ENCODE results near the gene MORN1.

MORN1 gene

GRCh38 chr1:2394761-2395160 is 3.4 kb upstream of the MORN1 start:
- Mint-ChIP-seq H3K9me3 (no peaks in the 10 kb centered on the region), H3K4me3 (no peak overlapping the region), H3K27me3 (no peaks in the 10 kb centered on the region), H3K36me3 (peaks cover 33 to 46% of the 10 kb centered on the region in 2 donors), H3K4me1 (peaks cover 34 to 51% of the 10 kb centered on the region in 2 donors), H3K27ac (peak overlapping the region; percentile 5)
- no peak for DNase-seq
- ATAC-seq (replicated peaks), result no peak

GRCh38 chr1:2394220-2394619 is 2.9 kb upstream of the MORN1 start:
- no peaks in the 10 kb centered on the region for H3K27me3 Mint-ChIP-seq
- H3K9me3 Mint-ChIP-seq, result no peaks in the 10 kb centered on the region
- peaks cover 33 to 53% of the 10 kb centered on the region in 2 donors for H3K4me1 Mint-ChIP-seq
- H3K36me3 Mint-ChIP-seq, result peaks cover 29 to 42% of the 10 kb centered on the region in 2 donors
- DNase-seq (no peak), ATAC-seq (replicated peaks) (no peak)
- H3K4me3 Mint-ChIP-seq, result peak overlapping the region in 1 of 2 donors; percentile 10
- peak overlapping the region; percentile 22 for H3K27ac Mint-ChIP-seq

- Mint-ChIP-seq H3K27ac (no peak overlapping the region), H3K4me1 (peaks cover 32 to 53% of the 10 kb centered on the region in 2 donors), H3K4me3 (peak overlapping the region; percentile 83 to 88), H3K27me3 (no peaks in the 10 kb centered on the region), H3K9me3 (no peaks in the 10 kb centered on the region), H3K36me3 (peaks cover 28 to 39% of the 10 kb centered on the region in 2 donors)
- DNase-seq (no peak), ATAC-seq (replicated peaks) (no peak)
Observed at GRCh38 chr1:2393471-2393877, 2.1 kb upstream of the MORN1 start.

GRCh38 chr1:2392686-2393085 is 1.3 kb upstream of the MORN1 start:
- H3K36me3 Mint-ChIP-seq, result peaks cover 28 to 39% of the 10 kb centered on the region in 2 donors
- no peaks in the 10 kb centered on the region for H3K9me3 Mint-ChIP-seq
- H3K27me3 Mint-ChIP-seq, result no peaks in the 10 kb centered on the region
- peak overlapping the region; percentile 83 to 88 for H3K4me3 Mint-ChIP-seq
- peak overlapping the region; percentile 72 for H3K27ac Mint-ChIP-seq
- no peak for DNase-seq
- peaks cover 32 to 53% of the 10 kb centered on the region in 2 donors for H3K4me1 Mint-ChIP-seq
- ATAC-seq (replicated peaks), result no peak

- H3K27me3 Mint-ChIP-seq, result no peaks in the 10 kb centered on the region
- peak overlapping the region; percentile 86 for H3K27ac Mint-ChIP-seq
- peaks cover 25 to 32% of the 10 kb centered on the region in 2 donors for H3K36me3 Mint-ChIP-seq
- ATAC-seq (replicated peaks) (peak; percentile 24 to 33), DNase-seq (no peak)
- peaks cover 32 to 52% of the 10 kb centered on the region in 2 donors for H3K4me1 Mint-ChIP-seq
- H3K9me3 Mint-ChIP-seq, result no peaks in the 10 kb centered on the region
- peak overlapping the region; percentile 84 to 88 for H3K4me3 Mint-ChIP-seq
Observed at GRCh38 chr1:2391931-2392509, 666 bp upstream of the MORN1 start.

- no peaks in the 10 kb centered on the region for H3K9me3 Mint-ChIP-seq
- H3K4me1 Mint-ChIP-seq, result peaks cover 24 to 36% of the 10 kb centered on the region in 2 donors
- DNase-seq (no peak), ATAC-seq (replicated peaks) (no peak)
- peak overlapping the region; percentile 84 to 88 for H3K4me3 Mint-ChIP-seq
- H3K36me3 Mint-ChIP-seq, result peaks cover 22 to 29% of the 10 kb centered on the region in 2 donors
- H3K27me3 Mint-ChIP-seq, result no peaks in the 10 kb centered on the region
- peak overlapping the region; percentile 51 for H3K27ac Mint-ChIP-seq
Observed at GRCh38 chr1:2389644-2390043, 1.7 kb downstream of the MORN1 start.

GRCh38 chr1:2388004-2388913 is 3.1 kb downstream of the MORN1 start:
- Mint-ChIP-seq H3K4me3 (peak overlapping the region in 1 of 2 donors; percentile 22), H3K4me1 (peaks cover 16 to 22% of the 10 kb centered on the region in 2 donors)

GRCh38 chr1:2386636-2387611 is 4.4 kb downstream of the MORN1 start:
- H3K4me1 Mint-ChIP-seq, result peaks cover 7 to 14% of the 10 kb centered on the region in 2 donors
- ATAC-seq (replicated peaks), result no peak
- DNase-seq, result no peak
- H3K36me3 Mint-ChIP-seq, result peaks cover 6 to 11% of the 10 kb centered on the region in 2 donors
- H3K9me3 Mint-ChIP-seq, result no peaks in the 10 kb centered on the region
- H3K27me3 Mint-ChIP-seq, result no peaks in the 10 kb centered on the region
- peak overlapping the region; percentile 31 for H3K27ac Mint-ChIP-seq
- no peak overlapping the region for H3K4me3 Mint-ChIP-seq

More at GRCh38 chr1:2388004-2388913, 3.1 kb downstream of the MORN1 start:
- peak overlapping the region; percentile 81 for H3K27ac Mint-ChIP-seq
- ATAC-seq (replicated peaks) (no peak), DNase-seq (no peak)
- H3K27me3 Mint-ChIP-seq, result no peaks in the 10 kb centered on the region
- H3K9me3 Mint-ChIP-seq, result no peaks in the 10 kb centered on the region
- H3K36me3 Mint-ChIP-seq, result peaks cover 13 to 21% of the 10 kb centered on the region in 2 donors

GRCh38 chr1:2385606-2386280 is 5.6 kb downstream of the MORN1 start:
- H3K9me3 Mint-ChIP-seq, result no peaks in the 10 kb centered on the region
- H3K4me1 Mint-ChIP-seq, result peaks cover 10 to 18% of the 10 kb centered on the region in 2 donors
- no peaks in the 10 kb centered on the region for H3K27me3 Mint-ChIP-seq
- no peak overlapping the region for H3K27ac Mint-ChIP-seq
- peaks cover 6 to 11% of the 10 kb centered on the region in 2 donors for H3K36me3 Mint-ChIP-seq
- ATAC-seq (replicated peaks) (no peak), DNase-seq (no peak)
- no peak overlapping the region for H3K4me3 Mint-ChIP-seq

- H3K4me1 Mint-ChIP-seq, result peaks cover 8 to 13% of the 10 kb centered on the region in 2 donors
Observed at GRCh38 chr1:2384941-2385481, 6.3 kb downstream of the MORN1 start.

GRCh38 chr1:2384130-2384860 is 7.1 kb downstream of the MORN1 start:
- H3K27ac Mint-ChIP-seq, result peak overlapping the region; percentile 27
- no peaks in the 10 kb centered on the region for H3K27me3 Mint-ChIP-seq
- no peak for ATAC-seq (replicated peaks)
- H3K4me1 Mint-ChIP-seq, result peaks cover 10 to 15% of the 10 kb centered on the region in 2 donors
- DNase-seq, result no peak
- no peak overlapping the region for H3K4me3 Mint-ChIP-seq
- H3K9me3 Mint-ChIP-seq, result no peaks in the 10 kb centered on the region
- peaks cover 6 to 11% of the 10 kb centered on the region in 2 donors for H3K36me3 Mint-ChIP-seq

More at GRCh38 chr1:2384941-2385481, 6.3 kb downstream of the MORN1 start:
- Mint-ChIP-seq H3K9me3 (no peaks in the 10 kb centered on the region), H3K4me3 (no peak overlapping the region), H3K27ac (no peak overlapping the region), H3K27me3 (no peaks in the 10 kb centered on the region), H3K36me3 (peaks cover 6 to 11% of the 10 kb centered on the region in 2 donors)
- no peak for DNase-seq
- ATAC-seq (replicated peaks), result no peak

GRCh38 chr1:2383576-2383975 is 7.8 kb downstream of the MORN1 start:
- no peak for ATAC-seq (replicated peaks)
- Mint-ChIP-seq H3K27ac (peak overlapping the region; percentile 27), H3K9me3 (no peaks in the 10 kb centered on the region), H3K4me1 (peaks cover 14 to 21% of the 10 kb centered on the region in 2 donors), H3K4me3 (no peak overlapping the region), H3K27me3 (no peaks in the 10 kb centered on the region), H3K36me3 (peaks cover 6 to 11% of the 10 kb centered on the region in 2 donors)
- DNase-seq, result no peak
